Erythroblast (primary cell): ENCODE data around the gene CMSS1.
"Not testable (repeated sequence)": the region's sequence is repeated elsewhere in the genome, so short reads cannot be mapped to it uniquely, and the experiment has no call there.

Experiments
- GATA1 ChIP-seq: IDR thresholded peaks from 2 replicates; pipeline ENCODE4 v1.6.1; 2011; ENCODE audit warnings: low read depth, mild to moderate bottlenecking, control low read depth, low read length, moderate library complexity
- POLR2A ChIP-seq: IDR thresholded peaks from 2 replicates; pipeline ENCODE4 v1.6.1; 2011; ENCODE audit warnings: mild to moderate bottlenecking, low read length

- TF ChIP-seq POLR2A, GATA1: not testable (repeated sequence)
Observed at GRCh38 chr3:99841949-99842348, 24.3 kb downstream of the CMSS1 start.
